Keratinocyte (primary cell): ENCODE measurements around the gene PPP1R16B. TPM values are rescaled to one million over a fixed set of nuclear protein-coding genes. Genes with fewer than 3 reads are reported as not detected.

Source experiments
- DNase-seq: peaks from one replicate; pipeline ENCODE4 v3.0.0-alpha.2; 2011; ENCODE audit warnings: low read depth, missing footprints, low spot score
- FAIRE-seq: peaks from 2 replicates; lab custom pipeline; 2011; peaks lifted over from hg19 to GRCh38; lab: Jason Lieb, UNC
- H2AFZ ChIP-seq: 2 replicates; pipeline ENCODE4 v1.6.0; 2012; ENCODE audit warnings: low read length, control low read depth, inconsistent platforms; ENCODE audit not compliant: control insufficient read depth
- H3K27ac ChIP-seq: 2 replicates; pipeline ENCODE4 v1.5.1; 2011; ENCODE audit warnings: low read length; ENCODE audit not compliant: control insufficient read depth, insufficient read depth
- H3K27me3 ChIP-seq: 3 replicates; pipeline ENCODE4 v1.6.0; 2011; ENCODE audit warnings: low read length; ENCODE audit not compliant: control insufficient read depth, insufficient read depth; ENCODE audit errors: extremely low read depth
- H3K36me3 ChIP-seq, 2 experiments: 2 replicates in 1 of 2; 3 replicates in 1 of 2; pipeline ENCODE4 v1.5.1; 2011; ENCODE audit warnings: low read length in 2 of 2, mild to moderate bottlenecking in 1 of 2; ENCODE audit not compliant: control insufficient read depth in 2 of 2, insufficient read depth in 2 of 2; ENCODE audit errors: extremely low read depth in 1 of 2
- H3K4me1 ChIP-seq: 3 replicates; pipeline ENCODE4 v1.5.1; 2011; ENCODE audit warnings: low read length; ENCODE audit not compliant: control insufficient read depth, insufficient read depth; ENCODE audit errors: extremely low read depth
- H3K4me2 ChIP-seq: 3 replicates; pipeline ENCODE4 v1.6.0; 2011; ENCODE audit warnings: low read depth, low read length; ENCODE audit not compliant: control insufficient read depth, insufficient read depth; ENCODE audit errors: extremely low read depth
- H3K4me3 ChIP-seq, 3 experiments: fragments of 200-600 bp in 1 of 3; sonication (generic) in 1 of 3; 2 replicates in 2 of 3; 3 replicates in 1 of 3; pipeline ENCODE4 v1.5.1; 2011 to 2016; ENCODE audit warnings: low read length in 3 of 3, mild to moderate bottlenecking in 3 of 3, control low read depth in 2 of 3, inconsistent platforms in 1 of 3, low read depth in 1 of 3, mixed read lengths in 1 of 3, mixed run types in 1 of 3, moderate library complexity in 1 of 3; ENCODE audit not compliant: control insufficient read depth in 2 of 3, insufficient read depth in 2 of 3; ENCODE audit errors: extremely low read depth in 1 of 3
- H3K79me2 ChIP-seq: 2 replicates; pipeline ENCODE4 v1.6.0; 2012; ENCODE audit warnings: low read length; ENCODE audit not compliant: control insufficient read depth, insufficient read depth
- H3K9ac ChIP-seq: 3 replicates; pipeline ENCODE4 v1.6.0; 2011; ENCODE audit warnings: low read length; ENCODE audit not compliant: control insufficient read depth, insufficient read depth; ENCODE audit errors: extremely low read depth
- H3K9me1 ChIP-seq: 3 replicates; pipeline ENCODE4 v1.6.0; 2011; ENCODE audit warnings: low read length; ENCODE audit not compliant: control insufficient read depth, insufficient read depth; ENCODE audit errors: extremely low read depth
- H3K9me3 ChIP-seq: 2 replicates; pipeline ENCODE4 v1.5.1; 2012; ENCODE audit warnings: low read depth, low read length; ENCODE audit not compliant: control insufficient read depth
- H4K20me1 ChIP-seq: 3 replicates; pipeline ENCODE4 v1.6.0; 2011; ENCODE audit warnings: low read length; ENCODE audit not compliant: control insufficient read depth, insufficient read depth; ENCODE audit errors: extremely low read depth
- EZH2 ChIP-seq: IDR thresholded peaks from one replicate; pipeline ENCODE4 v1.6.1; 2012; ENCODE audit warnings: inconsistent platforms, mild to moderate bottlenecking, low read length, moderate library complexity
- dilution Hi-C: fragments of 300-500 bp; cut with MboI; formaldehyde crosslinking; loops from one replicate; pipeline ENCODE4 v1.7.0; 2020; ENCODE audit warnings: low sequenced_read_pairs; ENCODE audit not compliant: extremely low pct_ligation_motif_present
- polyA plus RNA-seq, 5 experiments: library from polyadenylated mRNA; depleted of rRNA in 3 of 5; stranded (reverse) in 3 of 5; stranded (forward) in 1 of 5; unstranded in 1 of 5; fragments of >200 nt; gene quantifications; 1 replicate in 1 of 5; 2 replicates in 3 of 5; 3 replicates in 1 of 5; pipeline versions ENCODE4 v1.2.1 to v1.2.3, GENCODE V29; 2011 to 2012; ENCODE audit warnings: missing spikeins in 2 of 5, low read depth in 1 of 5, low replicate concordance in 1 of 5
- TF ChIP-seq, protein P1 (sequence below), 3 experiments: IDR thresholded peaks in 1 of 3; conservative IDR thresholded peaks in 1 of 3; optimal IDR thresholded peaks in 1 of 3; 2 replicates in 2 of 3; 3 replicates in 1 of 3; pipeline versions ENCODE3 to v1.5.1; 2011; ENCODE audit warnings: low read length in 3 of 3, mild to moderate bottlenecking in 3 of 3, moderate library complexity in 2 of 3, control low read depth in 1 of 3, inconsistent platforms in 1 of 3; ENCODE audit not compliant: insufficient read depth in 2 of 3; ENCODE audit errors: extremely low read depth in 1 of 3

Gene PPP1R16B
- polyA plus RNA-seq, 1 donor (not counting 4 experiments of a cell fraction or from before 2014, with no cell fraction given), result not detected

- no peaks in the 10 kb centered on the region for H4K20me1 ChIP-seq
- dilution Hi-C loops, result no loop called here
- no peak for FAIRE-seq
- no peaks in the 10 kb centered on the region for H3K9me1 ChIP-seq
- H3K79me2 ChIP-seq, result no peaks in the 10 kb centered on the region
- no peak overlapping the region for H3K9ac ChIP-seq
- no peaks in the 10 kb centered on the region for H3K36me3 ChIP-seq
- no peak overlapping the region for H3K4me3 ChIP-seq
- no peaks in the 10 kb centered on the region for H3K27me3 ChIP-seq
- H3K27ac ChIP-seq, result no peak overlapping the region
- no peaks in the 10 kb centered on the region for H3K4me1 ChIP-seq
- no peaks in the 10 kb centered on the region for H3K9me3 ChIP-seq
- H2AFZ ChIP-seq, result no peak overlapping the region
- TF ChIP-seq, protein P1, sequence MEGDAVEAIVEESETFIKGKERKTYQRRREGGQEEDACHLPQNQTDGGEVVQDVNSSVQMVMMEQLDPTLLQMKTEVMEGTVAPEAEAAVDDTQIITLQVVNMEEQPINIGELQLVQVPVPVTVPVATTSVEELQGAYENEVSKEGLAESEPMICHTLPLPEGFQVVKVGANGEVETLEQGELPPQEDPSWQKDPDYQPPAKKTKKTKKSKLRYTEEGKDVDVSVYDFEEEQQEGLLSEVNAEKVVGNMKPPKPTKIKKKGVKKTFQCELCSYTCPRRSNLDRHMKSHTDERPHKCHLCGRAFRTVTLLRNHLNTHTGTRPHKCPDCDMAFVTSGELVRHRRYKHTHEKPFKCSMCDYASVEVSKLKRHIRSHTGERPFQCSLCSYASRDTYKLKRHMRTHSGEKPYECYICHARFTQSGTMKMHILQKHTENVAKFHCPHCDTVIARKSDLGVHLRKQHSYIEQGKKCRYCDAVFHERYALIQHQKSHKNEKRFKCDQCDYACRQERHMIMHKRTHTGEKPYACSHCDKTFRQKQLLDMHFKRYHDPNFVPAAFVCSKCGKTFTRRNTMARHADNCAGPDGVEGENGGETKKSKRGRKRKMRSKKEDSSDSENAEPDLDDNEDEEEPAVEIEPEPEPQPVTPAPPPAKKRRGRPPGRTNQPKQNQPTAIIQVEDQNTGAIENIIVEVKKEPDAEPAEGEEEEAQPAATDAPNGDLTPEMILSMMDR (optimal IDR thresholded peaks at IDR 0.05 in 1 of 3, IDR thresholded peaks at IDR 0.05 in 1 of 3, conservative IDR thresholded peaks at IDR 0.05 in 1 of 3; ENCODE audit: extremely low read depth in 1 of 3, insufficient read depth in 2 of 3, low read length in 3 of 3), result no peak
- TF ChIP-seq EZH2, result no peak
- no peak overlapping the region for H3K4me2 ChIP-seq
- no peak for DNase-seq
Measured at GRCh38 chr20:38799203-38799602, 6.3 kb upstream of the PPP1R16B start.

DNA sequence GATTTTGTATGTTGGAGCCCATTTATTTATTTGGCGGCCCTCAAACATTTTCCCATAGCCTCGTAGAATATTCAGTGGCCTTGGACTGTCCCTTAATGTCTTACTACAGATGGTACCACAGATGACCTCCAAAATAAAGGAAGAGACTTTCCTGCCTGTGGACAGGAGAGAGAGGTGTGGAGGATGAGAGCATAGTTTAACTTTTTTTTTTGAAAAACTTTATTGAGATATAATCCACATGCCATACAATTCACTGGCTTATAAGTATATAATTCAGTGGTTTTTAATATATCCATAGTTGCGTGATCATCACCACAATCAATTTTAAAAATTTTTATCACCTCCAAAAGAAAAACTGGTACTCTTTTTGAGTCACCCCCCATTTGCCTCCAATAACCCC, 4.6 kb upstream of the PPP1R16B start:
- H3K79me2 ChIP-seq, result no peaks in the 10 kb centered on the region
- H3K9me3 ChIP-seq, result no peaks in the 10 kb centered on the region
- H3K4me3 ChIP-seq, result no peak overlapping the region
- no peaks in the 10 kb centered on the region for H3K4me1 ChIP-seq
- H3K9ac ChIP-seq, result no peak overlapping the region
- H3K27me3 ChIP-seq, result peaks cover 16% of the 10 kb centered on the region
- H2AFZ ChIP-seq, result no peak overlapping the region
- no peak for DNase-seq
- H3K9me1 ChIP-seq, result no peaks in the 10 kb centered on the region
- no peak overlapping the region for H3K27ac ChIP-seq
- no peaks in the 10 kb centered on the region for H3K36me3 ChIP-seq
- no peaks in the 10 kb centered on the region for H4K20me1 ChIP-seq
- TF ChIP-seq, protein P1 (optimal IDR thresholded peaks at IDR 0.05 in 1 of 3, IDR thresholded peaks at IDR 0.05 in 1 of 3, conservative IDR thresholded peaks at IDR 0.05 in 1 of 3; ENCODE audit: extremely low read depth in 1 of 3, insufficient read depth in 2 of 3, low read length in 3 of 3), result no peak
- TF ChIP-seq EZH2, result no peak
- dilution Hi-C loops, result no loop called here
- no peak for FAIRE-seq
- no peak overlapping the region for H3K4me2 ChIP-seq
